IMR-90 (cell line): ENCODE results near the gene USP31. TPM values are rescaled to one million over a fixed set of nuclear protein-coding genes. Genes with fewer than 3 reads are reported as not detected.

Experiments used
- ATAC-seq: fragments of 200-7000 bp; cut with Tn5 transposase; 2 replicates; pipeline ENCODE4 v1.9.1; 2020; ENCODE audit warnings: low read depth, mild to moderate bottlenecking, moderate library complexity
- BruUV-seq: library from RNA; stranded (reverse); fragments of 400-500 nt; replicated peaks from 2 replicates; lab custom pipeline; 2021; lab: Mats Ljungman, UMichigan
- CTCF ChIA-PET: fragments of 300-600 bp; formaldehyde crosslinking; extraction: SDS; loops from one replicate; lab custom pipeline; 2021; ENCODE audit warnings: antibody characterized with exemption; lab: Yijun Ruan, JAX
- POLR2A ChIA-PET: fragments of 300-600 bp; sonication (Branson Sonifier 250); formaldehyde crosslinking; loops from one replicate; lab custom pipeline; 2022; ENCODE audit warnings: antibody characterized with exemption; ENCODE audit not compliant: unreplicated experiment; lab: Charles Lee
- DNase-seq: peaks from one replicate; pipeline ENCODE4 v3.0.0; 2013
- H2AFZ ChIP-seq: replicated peaks from 2 replicates; pipeline ENCODE3; 2013; ENCODE audit warnings: low read length, mild to moderate bottlenecking; ENCODE audit not compliant: poor library complexity
- H2AK5ac ChIP-seq: 2 replicates; pipeline ENCODE4 v1.6.1; 2013; ENCODE audit warnings: low read depth, low read length, inconsistent platforms
- H2AK9ac ChIP-seq: replicated peaks from 2 replicates; pipeline ENCODE3; 2013; ENCODE audit warnings: mild to moderate bottlenecking, low read depth, low read length, moderate library complexity; ENCODE audit not compliant: poor library complexity
- H2BK120ac ChIP-seq: 2 replicates; pipeline ENCODE4 v1.6.1; 2013; ENCODE audit warnings: low read depth, low read length, inconsistent platforms
- H2BK15ac ChIP-seq: 3 replicates; pipeline ENCODE4 v1.6.1; 2013; ENCODE audit warnings: low read depth, low read length, inconsistent platforms
- H2BK20ac ChIP-seq: 2 replicates; pipeline ENCODE4 v1.6.1; 2013; ENCODE audit warnings: low read depth, mild to moderate bottlenecking, inconsistent platforms, low read length, moderate library complexity
- H2BK5ac ChIP-seq: 2 replicates; pipeline ENCODE4 v1.6.1; 2013; ENCODE audit warnings: mild to moderate bottlenecking, low read depth, low read length, inconsistent platforms; ENCODE audit not compliant: poor library complexity, severe bottlenecking
- H3K14ac ChIP-seq: replicated peaks from 2 replicates; pipeline ENCODE4 v1.6.1; 2013; ENCODE audit warnings: low read depth, low read length, inconsistent platforms
- H3K18ac ChIP-seq: 2 replicates; pipeline ENCODE4 v1.6.1; 2013; ENCODE audit warnings: low read depth, low read length, control low read depth
- H3K23ac ChIP-seq: 2 replicates; pipeline ENCODE4 v1.6.1; 2013; ENCODE audit warnings: low read depth, low read length, inconsistent platforms
- H3K27ac ChIP-seq: 2 replicates; pipeline ENCODE4 v1.5.1; 2013; ENCODE audit warnings: mild to moderate bottlenecking, control low read depth, low read length; ENCODE audit not compliant: insufficient read depth
- H3K27me3 ChIP-seq: 2 replicates; pipeline ENCODE4 v1.6.1; 2013; ENCODE audit warnings: low read length; ENCODE audit not compliant: control insufficient read depth, insufficient read depth
- H3K36me3 ChIP-seq: 2 replicates; pipeline ENCODE4 v1.6.1; 2013; ENCODE audit warnings: low read length, mixed read lengths; ENCODE audit not compliant: control insufficient read depth, insufficient read depth
- H3K4ac ChIP-seq: 2 replicates; pipeline ENCODE4 v1.6.1; 2013; ENCODE audit warnings: low read depth, low read length, inconsistent platforms
- H3K4me1 ChIP-seq: 2 replicates; pipeline ENCODE4 v1.6.1; 2013; ENCODE audit warnings: low read length, mixed read lengths; ENCODE audit not compliant: control insufficient read depth, insufficient read depth
- H3K4me2 ChIP-seq: 2 replicates; pipeline ENCODE4 v1.6.1; 2013; ENCODE audit warnings: low read depth, mild to moderate bottlenecking, control low read depth, low read length, moderate library complexity
- H3K4me3 ChIP-seq: 2 replicates; pipeline ENCODE4 v1.5.1; 2013; ENCODE audit warnings: low read depth, mild to moderate bottlenecking, control low read depth, low read length, moderate library complexity; ENCODE audit not compliant: insufficient read depth
- H3K56ac ChIP-seq: 2 replicates; pipeline ENCODE4 v1.6.1; 2013; ENCODE audit warnings: low read length, inconsistent platforms; ENCODE audit not compliant: insufficient read depth; ENCODE audit errors: extremely low read depth
- H3K79me1 ChIP-seq, 2 experiments: 2 replicates each; pipeline ENCODE4 v1.6.1; 2013; ENCODE audit warnings: low read length in 2 of 2, inconsistent platforms in 1 of 2, low read depth in 1 of 2
- H3K9ac ChIP-seq: 2 replicates; pipeline ENCODE4 v1.6.1; 2013; ENCODE audit warnings: low read depth, low read length, control low read depth
- H3K9me1 ChIP-seq: 2 replicates; pipeline ENCODE4 v1.6.1; 2013; ENCODE audit warnings: low read length, inconsistent platforms; ENCODE audit not compliant: insufficient read depth
- H3K9me3 ChIP-seq: 2 replicates; pipeline ENCODE4 v1.6.1; 2013; ENCODE audit warnings: low read length; ENCODE audit not compliant: control insufficient read depth, insufficient read depth
- H4K20me1 ChIP-seq: 2 replicates; pipeline ENCODE4 v1.6.1; 2013; ENCODE audit warnings: low read length, inconsistent platforms; ENCODE audit not compliant: insufficient read depth
- H4K5ac ChIP-seq: 2 replicates; pipeline ENCODE4 v1.6.1; 2013; ENCODE audit warnings: mild to moderate bottlenecking, low read depth, low read length, control low read depth
- H4K8ac ChIP-seq, 2 experiments: 2 replicates each; pipeline ENCODE4 v1.6.1; 2013; ENCODE audit warnings: low read depth in 2 of 2, low read length in 2 of 2, control low read depth in 1 of 2, inconsistent platforms in 1 of 2
- H4K91ac ChIP-seq: 2 replicates; pipeline ENCODE4 v1.6.1; 2013; ENCODE audit warnings: low read depth, low read length, inconsistent platforms; ENCODE audit not compliant: insufficient read depth
- CTCF ChIP-seq: conservative IDR thresholded peaks from 2 replicates; pipeline ENCODE4 v1.5.1; 2012; ENCODE audit warnings: mild to moderate bottlenecking, low read depth, low read length, improper control_type of control experiment
- MAZ ChIP-seq: IDR thresholded peaks from 2 replicates; pipeline ENCODE4 v1.6.1; 2012; ENCODE audit warnings: low read depth, mild to moderate bottlenecking, low read length, improper control_type of control experiment, moderate library complexity, borderline replicate concordance
- NFE2L2 ChIP-seq: fragments of 150-350 bp; IDR thresholded peaks from 2 replicates; pipeline ENCODE4 v1.6.1; 2016; ENCODE audit warnings: low read depth, mild to moderate bottlenecking, low read length
- POLR2A ChIP-seq: IDR thresholded peaks from 2 replicates; pipeline ENCODE4 v1.6.1; 2012; ENCODE audit warnings: mild to moderate bottlenecking, low read depth, low read length
- RFX5 ChIP-seq: IDR thresholded peaks from 2 replicates; pipeline ENCODE4 v1.8.0; 2012; ENCODE audit warnings: low read depth, mild to moderate bottlenecking, low read length, moderate library complexity
- WGBS, 2 experiments: methylation state at CpG; one replicate each; pipeline versions ENCODE4 v1.1.5 to v1.1.7; 2013; ENCODE audit warnings: missing lambda C conversion rate in 2 of 2; ENCODE audit not compliant: insufficient read length in 1 of 2; ENCODE audit errors: extremely low coverage in 2 of 2; 5-methylcytosine and 5-hydroxymethylcytosine counted together
- dilution Hi-C: fragments of 300-500 bp; cut with HindIII; formaldehyde crosslinking; loops from one replicate; pipeline ENCODE4 v1.14.3; 2018; ENCODE audit warnings: low sequenced_read_pairs; ENCODE audit not compliant: unreplicated experiment
- in situ Hi-C: fragments of 300-500 bp; cut with MboI; formaldehyde crosslinking; loops from 3 replicates; pipeline ENCODE4 v1.14.3; 2019; ENCODE audit warnings: low sequenced_read_pairs, inconsistent platforms, mixed read lengths
- intact Hi-C: fragments of 100-400 bp; cut with micrococcal nuclease; formaldehyde crosslinking; loops from 2 replicates; pipeline ENCODE4 v1.10.0; 2022
- polyA plus RNA-seq, 3 experiments: library from polyadenylated mRNA; depleted of rRNA; stranded (reverse); fragments of >200 nt; gene quantifications; 2 replicates each; pipeline ENCODE4 v1.2.3, GENCODE V29; 2012; ENCODE audit warnings: low replicate concordance in 1 of 3
- total RNA-seq: library from RNA; depleted of rRNA; stranded (reverse); fragments of >200 nt; gene quantifications from 2 replicates; pipeline ENCODE4 v1.2.3, GENCODE V29; 2012

USP31 gene
- total and polyA plus RNA-seq, 2 of the 4 experiments (the other 2 are of a cell fraction) = 2.9 to 3.4 TPM

GRCh38 chr16:23172994-23173393 lies 23.7 kb upstream of the USP31 start:
- Histone ChIP-seq H4K20me1 (no peaks in the 10 kb centered on the region), H3K56ac (no peak overlapping the region), H3K9ac (no peak overlapping the region), H4K8ac (no peak overlapping the region), H2AK9ac (no peak overlapping the region), H3K27ac (no peak overlapping the region), H3K4me2 (no peak overlapping the region), H2BK5ac (no peak overlapping the region), H2BK15ac (no peak overlapping the region), H4K5ac (no peak overlapping the region), H2BK20ac (no peak overlapping the region), H2BK120ac (no peak overlapping the region), H3K18ac (no peak overlapping the region), H3K4me1 (no peaks in the 10 kb centered on the region), H3K27me3 (no peaks in the 10 kb centered on the region), H3K4ac (no peak overlapping the region), H3K14ac (no peak overlapping the region), H2AK5ac (no peak overlapping the region), H3K36me3 (no peaks in the 10 kb centered on the region), H3K4me3 (no peak overlapping the region), H3K9me1 (no peaks in the 10 kb centered on the region), H2AFZ (no peak overlapping the region), H3K9me3 (no peaks in the 10 kb centered on the region), H4K91ac (no peak overlapping the region), H3K79me1 (no peaks in the 10 kb centered on the region), H3K23ac (no peak overlapping the region)
- ChIA-PET CTCF (no interaction called here), POLR2A (no interaction called here)
- BruUV-seq = no TSS peak
- TF ChIP-seq POLR2A (no peak), RFX5 (no peak), CTCF (no peak), MAZ (no peak), NFE2L2 (no peak)
- ATAC-seq (no peak), DNase-seq (no peak)
- no CpG with 5 or more reads among the region's 3 CpGs for WGBS, 2 experiments
- in situ Hi-C loops = no loop called here
- dilution Hi-C loops = no loop called here
- intact Hi-C loops = no loop called here
